ENCODE measurements around the gene WDR5.

The WDR5 gene

DNA sequence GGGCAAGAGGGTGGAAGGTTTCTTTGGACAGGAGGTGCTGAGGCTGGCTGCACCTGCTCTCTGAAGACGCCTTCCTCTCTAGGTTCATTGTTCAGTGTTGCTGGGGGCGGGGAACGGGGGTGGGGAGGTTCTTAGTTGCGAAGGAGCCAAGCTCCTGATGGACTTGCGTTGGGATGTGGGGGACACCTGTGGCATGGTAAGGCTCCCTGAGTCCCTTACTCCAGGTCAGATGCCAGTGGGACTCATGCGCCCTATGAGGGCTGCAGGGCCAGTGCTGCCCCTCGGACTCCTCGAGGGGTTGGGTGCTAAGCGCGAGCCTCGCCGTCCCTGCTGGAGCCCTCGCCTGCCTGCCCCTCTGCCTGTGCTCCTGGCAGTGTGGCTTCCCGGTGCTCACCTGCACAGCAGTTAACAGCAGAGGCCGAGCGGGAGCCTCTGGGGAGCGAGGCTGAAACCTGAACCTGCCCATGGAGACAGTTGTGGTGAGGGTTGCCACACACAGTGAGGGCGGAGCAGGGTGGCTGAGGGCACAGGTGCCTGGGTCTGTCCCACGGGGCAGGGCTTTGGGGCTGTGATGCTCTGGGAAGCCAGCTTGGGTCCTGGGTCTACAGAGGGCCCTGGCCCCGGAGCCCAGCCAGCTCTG, 23.0 kb downstream of the WDR5 start:
- H3K9me3 ChIP-seq (ENCODE audit: control insufficient read depth, insufficient read depth, low read length): no peaks in the 10 kb centered on the region
- no peaks in the 10 kb centered on the region for H3K27me3 ChIP-seq (ENCODE audit: control insufficient read depth, insufficient read depth, low read length)
- no peak for DNase-seq (ENCODE audit: low read depth, low spot score)
- H3K27ac ChIP-seq (ENCODE audit: low read length): no peak overlapping the region
- no CpG with 5 or more reads among the region's 20 CpGs for WGBS (ENCODE audit: insufficient coverage, insufficient read length)
- H3K36me3 ChIP-seq (ENCODE audit: control insufficient read depth, insufficient read depth, low read length): peaks cover 47% of the 10 kb centered on the region
- no peaks in the 10 kb centered on the region; the same call in 1 of the 2 replicates for H3K4me1 ChIP-seq (ENCODE audit: control insufficient read depth, insufficient read depth, low read length)
- no peak overlapping the region for H3K4me3 ChIP-seq (ENCODE audit: low read length)

DNA sequence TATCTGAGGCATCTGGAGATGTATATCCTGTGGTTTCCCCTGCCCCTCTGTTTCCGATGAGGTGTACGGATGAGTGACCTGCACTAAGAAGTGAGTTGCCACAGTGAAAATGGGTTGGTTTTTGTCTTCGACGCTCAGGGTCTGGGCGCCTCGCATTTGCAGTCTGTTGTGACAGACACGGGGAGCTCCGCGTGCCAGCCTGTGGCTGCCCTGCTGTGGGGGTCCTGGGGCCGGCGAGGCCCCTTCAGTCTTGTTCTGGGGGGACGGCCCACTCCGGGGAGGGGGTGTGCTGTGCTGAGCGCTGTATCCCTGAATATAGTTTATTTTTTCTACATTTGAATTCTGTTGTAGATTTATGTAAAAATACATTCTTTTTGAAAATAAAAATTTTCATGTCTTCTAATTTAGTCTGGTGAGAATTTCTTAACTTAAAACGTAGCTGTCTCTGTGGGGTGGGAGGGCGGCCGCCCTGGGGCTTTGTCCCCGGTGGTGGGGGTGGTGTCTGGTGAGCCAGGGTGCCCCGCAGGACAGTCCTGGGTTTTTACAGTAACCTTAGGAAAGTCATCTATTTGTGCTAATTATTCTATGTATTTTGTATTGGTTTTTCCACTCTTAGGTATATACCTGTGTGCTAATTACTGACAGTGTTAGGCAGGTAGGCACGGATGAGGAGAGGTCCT, 23.8 kb downstream of the WDR5 start:
- peaks cover 39% of the 10 kb centered on the region for H3K36me3 ChIP-seq (ENCODE audit: control insufficient read depth, insufficient read depth, low read length)
- WGBS (ENCODE audit: insufficient coverage, insufficient read length): no CpG with 5 or more reads among the region's 20 CpGs
- no peaks in the 10 kb centered on the region for H3K27me3 ChIP-seq (ENCODE audit: control insufficient read depth, insufficient read depth, low read length)

DNA sequence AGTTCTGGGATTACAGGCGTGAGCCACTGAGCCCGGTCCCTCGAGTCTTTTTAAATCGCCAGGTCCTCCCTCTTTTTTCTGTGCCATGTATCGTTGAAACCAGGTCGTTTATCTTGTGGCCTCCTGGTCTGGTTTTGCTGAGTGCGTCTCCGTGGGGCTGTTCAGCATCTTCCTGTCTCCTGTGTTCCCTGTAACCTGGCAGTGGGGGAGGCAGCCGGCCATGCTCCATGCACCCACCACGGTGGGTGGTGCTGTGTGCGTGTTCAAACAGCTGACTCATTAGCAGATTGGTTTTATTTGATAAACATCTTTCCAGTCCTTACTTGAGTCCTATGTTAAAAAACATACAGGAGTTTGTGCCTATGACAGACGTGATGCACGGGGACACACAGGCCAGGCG, 25.8 kb downstream of the WDR5 start:
- WGBS (ENCODE audit: insufficient coverage, insufficient read length): no CpG with 5 or more reads among the region's 14 CpGs
- Histone ChIP-seq H3K4me3 (ENCODE audit: low read length) (no peak overlapping the region), H3K27ac (ENCODE audit: low read length) (no peak overlapping the region), H3K4me1 (ENCODE audit: control insufficient read depth, insufficient read depth, low read length) (peaks cover 2% of the 10 kb centered on the region; the same call in 1 of the 2 replicates), H3K27me3 (ENCODE audit: control insufficient read depth, insufficient read depth, low read length) (no peaks in the 10 kb centered on the region), H3K9me3 (ENCODE audit: control insufficient read depth, insufficient read depth, low read length) (no peaks in the 10 kb centered on the region), H3K36me3 (ENCODE audit: control insufficient read depth, insufficient read depth, low read length) (peaks cover 20% of the 10 kb centered on the region)
- DNase-seq (ENCODE audit: low read depth, low spot score): no peak

More for the DNA sequence above, 23.8 kb downstream of the WDR5 start:
- Histone ChIP-seq H3K4me1 (ENCODE audit: control insufficient read depth, insufficient read depth, low read length) (no peaks in the 10 kb centered on the region), H3K9me3 (ENCODE audit: control insufficient read depth, insufficient read depth, low read length) (no peaks in the 10 kb centered on the region), H3K27ac (ENCODE audit: low read length) (no peak overlapping the region), H3K4me3 (ENCODE audit: low read length) (no peak overlapping the region)
- DNase-seq (ENCODE audit: low read depth, low spot score): no peak

DNA sequence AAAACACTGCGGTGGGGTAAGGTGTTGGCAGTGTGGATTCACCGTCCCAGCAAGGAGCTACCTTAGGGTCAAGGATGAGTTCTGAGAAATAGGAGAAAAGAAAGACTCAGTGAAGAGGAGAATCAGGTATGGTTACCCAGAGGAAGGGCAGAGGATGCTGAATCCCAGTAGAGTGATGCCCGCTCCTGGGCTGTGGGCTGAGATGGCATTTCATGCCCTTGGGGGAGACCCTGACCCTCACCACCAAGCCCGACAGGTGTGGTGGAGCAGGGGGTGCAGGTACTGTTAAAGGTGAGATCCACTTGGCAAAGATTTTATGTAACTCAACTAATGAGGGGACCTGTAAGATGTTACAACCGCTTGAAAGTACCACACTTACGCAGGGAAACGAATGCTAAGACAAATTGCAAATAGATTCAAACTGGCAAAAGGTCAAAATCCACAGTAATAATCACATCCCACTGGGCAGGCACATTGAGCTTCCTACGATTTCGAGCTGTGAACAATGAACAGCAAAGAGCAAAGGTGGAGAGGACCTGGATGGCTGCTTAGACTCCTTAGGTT, 26.4 kb downstream of the WDR5 start:
- H3K27ac ChIP-seq (ENCODE audit: low read length): no peak overlapping the region
- no peak for DNase-seq (ENCODE audit: low read depth, low spot score)
- no CpG with 5 or more reads among the region's 9 CpGs for whole genome bisulfite sequencing (ENCODE audit: insufficient coverage, insufficient read length)
- H3K27me3 ChIP-seq (ENCODE audit: control insufficient read depth, insufficient read depth, low read length): no peaks in the 10 kb centered on the region
- peaks cover 15% of the 10 kb centered on the region for H3K36me3 ChIP-seq (ENCODE audit: control insufficient read depth, insufficient read depth, low read length)
- H3K4me3 ChIP-seq (ENCODE audit: low read length): no peak overlapping the region
- peaks cover 2% of the 10 kb centered on the region; the same call in 1 of the 2 replicates for H3K4me1 ChIP-seq (ENCODE audit: control insufficient read depth, insufficient read depth, low read length)
- no peaks in the 10 kb centered on the region for H3K9me3 ChIP-seq (ENCODE audit: control insufficient read depth, insufficient read depth, low read length)

DNA sequence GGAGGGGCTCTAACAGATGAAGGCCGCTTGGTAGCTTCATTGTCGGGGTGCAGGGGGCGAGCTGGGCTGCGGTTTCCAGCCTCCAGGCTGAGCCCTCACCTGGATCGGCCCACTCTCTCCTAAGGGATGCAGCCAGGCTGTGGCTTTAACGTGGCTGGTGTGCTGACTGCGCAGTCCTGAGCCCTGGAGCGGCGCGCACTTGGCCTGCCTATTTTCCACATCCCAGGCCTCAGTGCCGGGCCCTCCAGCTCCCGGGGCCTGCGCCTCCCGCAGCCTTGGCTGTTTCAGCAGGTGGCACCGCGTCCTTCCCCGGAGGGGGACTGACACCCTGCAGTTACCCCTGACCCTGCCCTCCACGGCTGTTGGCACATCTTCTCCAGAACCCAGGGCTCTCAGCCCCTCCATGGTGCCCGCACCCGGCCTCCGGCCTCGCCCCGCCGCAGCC, 27.1 kb downstream of the WDR5 start:
- Histone ChIP-seq H3K4me1 (ENCODE audit: control insufficient read depth, insufficient read depth, low read length) (peaks cover 2% of the 10 kb centered on the region; the same call in 1 of the 2 replicates), H3K27ac (ENCODE audit: low read length) (no peak overlapping the region)

DNA sequence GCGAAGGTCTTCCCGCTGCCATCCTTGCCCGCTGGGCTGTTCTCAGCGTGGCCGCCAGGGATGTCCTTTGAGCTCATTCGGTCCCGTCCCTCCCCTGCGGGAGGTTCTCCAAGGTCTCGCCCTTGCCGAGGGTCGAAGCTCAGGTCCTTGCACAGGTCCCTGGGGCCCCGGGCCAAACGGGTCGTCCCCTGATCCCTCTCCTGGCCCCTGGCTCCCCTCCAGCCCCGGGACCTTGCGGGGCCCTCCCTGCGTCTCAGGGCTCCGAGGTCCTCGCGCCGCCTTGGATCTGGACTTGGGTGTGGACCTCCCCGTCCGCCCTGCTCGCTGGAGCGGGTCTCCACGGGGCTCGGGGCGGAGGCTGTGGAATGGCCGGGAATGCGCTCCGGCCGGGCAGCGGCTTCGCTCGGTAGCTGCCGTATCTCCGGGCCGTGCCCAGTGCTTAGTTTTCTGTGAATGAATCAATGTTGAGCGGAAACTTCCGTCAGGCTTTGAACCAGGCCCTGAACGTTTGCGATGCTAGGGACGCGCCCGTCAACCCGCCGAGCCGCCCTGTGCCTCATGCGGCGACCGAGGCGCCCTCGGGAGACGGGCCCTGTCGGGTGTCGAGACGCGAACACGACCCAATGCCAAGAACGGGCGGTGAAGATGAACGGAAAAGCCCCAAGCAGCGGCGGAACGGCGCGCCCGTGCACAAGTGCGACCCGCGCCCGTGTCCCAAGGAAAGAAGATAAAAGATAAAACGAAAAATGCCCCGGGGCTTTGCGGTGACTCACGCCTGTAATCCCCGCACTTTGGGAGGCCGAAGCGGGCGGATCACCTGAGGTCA, 27.7 kb downstream of the WDR5 start:
- peaks cover 2% of the 10 kb centered on the region; the same call in 1 of the 2 replicates for H3K4me1 ChIP-seq (ENCODE audit: control insufficient read depth, insufficient read depth, low read length)
- no peaks in the 10 kb centered on the region for H3K27me3 ChIP-seq (ENCODE audit: control insufficient read depth, insufficient read depth, low read length)
- DNase-seq (ENCODE audit: low read depth, low spot score): no peak
- WGBS (ENCODE audit: insufficient coverage, insufficient read length): no CpG with 5 or more reads among the region's 80 CpGs
- no peak overlapping the region for H3K27ac ChIP-seq (ENCODE audit: low read length)
- no peaks in the 10 kb centered on the region for H3K9me3 ChIP-seq (ENCODE audit: control insufficient read depth, insufficient read depth, low read length)
- H3K4me3 ChIP-seq (ENCODE audit: low read length): no peak overlapping the region
- peaks cover 4% of the 10 kb centered on the region; the same call in 1 of the 2 replicates for H3K36me3 ChIP-seq (ENCODE audit: control insufficient read depth, insufficient read depth, low read length)

More for the DNA sequence above, 27.1 kb downstream of the WDR5 start:
- DNase-seq (ENCODE audit: low read depth, low spot score): no peak
- Histone ChIP-seq H3K27me3 (ENCODE audit: control insufficient read depth, insufficient read depth, low read length) (no peaks in the 10 kb centered on the region), H3K9me3 (ENCODE audit: control insufficient read depth, insufficient read depth, low read length) (no peaks in the 10 kb centered on the region), H3K36me3 (ENCODE audit: control insufficient read depth, insufficient read depth, low read length) (peaks cover 8% of the 10 kb centered on the region), H3K4me3 (ENCODE audit: low read length) (no peak overlapping the region)
- no CpG with 5 or more reads among the region's 24 CpGs for WGBS (ENCODE audit: insufficient coverage, insufficient read length)

DNA sequence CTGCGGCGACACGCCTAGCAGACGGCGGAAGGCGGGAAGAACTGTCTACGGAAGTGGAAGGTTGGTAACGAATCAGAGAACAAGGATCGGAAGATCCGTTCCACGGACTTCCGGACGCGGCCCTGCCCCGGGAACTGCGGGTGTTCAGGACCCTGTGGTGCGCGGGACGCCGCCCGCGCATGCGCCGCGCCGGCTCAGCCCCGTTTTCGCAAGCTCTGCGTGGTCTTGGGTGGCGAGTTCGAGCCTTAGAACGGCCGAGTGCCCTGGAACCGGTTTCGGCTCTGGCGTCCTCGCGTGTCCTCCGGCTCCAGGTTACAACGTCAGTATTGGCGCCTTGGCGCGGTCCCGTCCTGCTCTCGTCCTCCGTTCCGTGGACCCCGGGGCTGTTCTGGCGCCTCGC, 29.0 kb downstream of the WDR5 start:
- Histone ChIP-seq H3K9me3 (ENCODE audit: control insufficient read depth, insufficient read depth, low read length) (no peaks in the 10 kb centered on the region), H3K27ac (ENCODE audit: low read length) (no peak overlapping the region), H3K36me3 (ENCODE audit: control insufficient read depth, insufficient read depth, low read length) (no peaks in the 10 kb centered on the region), H3K4me3 (ENCODE audit: low read length) (no peak overlapping the region), H3K27me3 (ENCODE audit: control insufficient read depth, insufficient read depth, low read length) (no peaks in the 10 kb centered on the region), H3K4me1 (ENCODE audit: control insufficient read depth, insufficient read depth, low read length) (peaks cover 2% of the 10 kb centered on the region; the same call in 1 of the 2 replicates)
- no peak for DNase-seq (ENCODE audit: low read depth, low spot score)
- WGBS (ENCODE audit: insufficient coverage, insufficient read length): no CpG with 5 or more reads among the region's 50 CpGs

DNA sequence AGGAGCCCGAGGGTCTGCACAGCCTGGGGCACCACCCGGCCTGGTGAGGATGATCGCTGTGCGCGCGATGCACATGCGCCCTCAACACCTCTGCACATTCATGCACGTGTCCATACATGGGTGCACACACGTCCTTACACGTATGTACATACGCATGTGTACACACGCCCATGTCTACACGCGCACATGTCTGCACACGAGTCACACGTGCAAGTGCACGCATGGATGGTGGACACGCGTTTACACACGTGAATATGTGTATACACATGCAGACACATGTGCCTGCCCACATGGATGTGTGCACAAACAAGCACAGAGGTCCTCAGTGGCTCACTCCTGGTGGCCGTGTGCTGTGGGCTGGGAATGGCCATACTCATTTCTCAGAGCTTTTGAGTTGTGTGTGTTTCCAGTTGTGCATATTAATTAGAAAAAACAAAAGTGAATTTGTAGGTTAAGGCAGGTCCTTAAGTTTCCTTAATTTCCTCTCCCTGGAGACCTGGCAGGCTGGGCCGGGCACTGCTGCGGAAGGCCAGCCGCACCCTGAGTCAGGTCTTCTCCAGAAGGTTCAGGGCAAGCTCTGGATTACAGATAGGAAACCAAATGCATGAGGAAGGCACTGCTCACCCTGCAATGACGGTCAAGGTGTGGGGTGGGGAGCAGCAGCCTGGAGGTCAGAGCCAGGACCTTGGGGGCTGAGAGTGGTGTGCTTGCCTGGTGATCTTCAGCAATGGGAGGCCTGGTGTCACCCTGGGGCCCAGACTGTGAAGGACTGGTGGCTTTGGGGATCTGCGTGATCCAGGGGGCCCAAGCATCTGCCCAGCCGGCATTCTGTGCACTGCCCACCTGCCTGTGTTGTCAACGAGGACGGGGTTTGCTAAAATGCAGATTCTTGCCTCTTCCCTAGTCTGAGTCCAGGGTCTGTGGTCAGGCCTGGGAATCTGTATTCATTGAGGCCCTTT, 29.8 kb downstream of the WDR5 start:
- DNase-seq (ENCODE audit: low read depth, low spot score): no peak

DNA sequence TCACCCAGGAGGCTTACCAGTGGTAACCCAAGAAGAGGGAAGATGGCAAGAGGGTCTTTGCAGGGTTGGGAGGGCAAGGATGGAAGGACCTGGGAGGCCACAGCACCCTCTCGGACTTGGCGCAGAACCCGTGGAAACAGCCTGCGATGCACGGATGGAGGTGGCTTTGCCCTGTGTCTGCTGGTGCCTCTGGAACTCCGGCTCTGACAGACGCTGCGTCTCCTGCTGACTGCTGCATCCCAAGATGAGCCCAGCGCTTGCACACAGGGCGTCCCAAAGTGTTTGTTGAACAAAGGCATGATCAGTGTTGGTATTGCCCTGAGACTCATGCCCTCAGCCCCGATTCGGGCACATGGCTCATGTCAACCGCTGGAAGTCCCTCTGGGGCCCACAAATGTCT, 30.5 kb downstream of the WDR5 start:
- Histone ChIP-seq H3K9me3 (ENCODE audit: control insufficient read depth, insufficient read depth, low read length) (no peaks in the 10 kb centered on the region), H3K4me3 (ENCODE audit: low read length) (no peak overlapping the region), H3K36me3 (ENCODE audit: control insufficient read depth, insufficient read depth, low read length) (no peaks in the 10 kb centered on the region), H3K27ac (ENCODE audit: low read length) (no peak overlapping the region), H3K4me1 (ENCODE audit: control insufficient read depth, insufficient read depth, low read length) (peaks cover 2% of the 10 kb centered on the region; the same call in 1 of the 2 replicates), H3K27me3 (ENCODE audit: control insufficient read depth, insufficient read depth, low read length) (no peaks in the 10 kb centered on the region)
- WGBS (ENCODE audit: insufficient coverage, insufficient read length): no CpG with 5 or more reads among the region's 13 CpGs
- DNase-seq (ENCODE audit: low read depth, low spot score): no peak

More for the DNA sequence above, 29.8 kb downstream of the WDR5 start:
- Histone ChIP-seq H3K4me3 (ENCODE audit: low read length) (no peak overlapping the region), H3K9me3 (ENCODE audit: control insufficient read depth, insufficient read depth, low read length) (no peaks in the 10 kb centered on the region), H3K4me1 (ENCODE audit: control insufficient read depth, insufficient read depth, low read length) (peaks cover 2% of the 10 kb centered on the region; the same call in 1 of the 2 replicates), H3K27me3 (ENCODE audit: control insufficient read depth, insufficient read depth, low read length) (no peaks in the 10 kb centered on the region), H3K36me3 (ENCODE audit: control insufficient read depth, insufficient read depth, low read length) (no peaks in the 10 kb centered on the region), H3K27ac (ENCODE audit: low read length) (no peak overlapping the region)
- WGBS (ENCODE audit: insufficient coverage, insufficient read length): no CpG with 5 or more reads among the region's 29 CpGs

Measured in iPS DF 6.9 (cell line).